ENCODE data around the gene CFAP92.

DNA sequence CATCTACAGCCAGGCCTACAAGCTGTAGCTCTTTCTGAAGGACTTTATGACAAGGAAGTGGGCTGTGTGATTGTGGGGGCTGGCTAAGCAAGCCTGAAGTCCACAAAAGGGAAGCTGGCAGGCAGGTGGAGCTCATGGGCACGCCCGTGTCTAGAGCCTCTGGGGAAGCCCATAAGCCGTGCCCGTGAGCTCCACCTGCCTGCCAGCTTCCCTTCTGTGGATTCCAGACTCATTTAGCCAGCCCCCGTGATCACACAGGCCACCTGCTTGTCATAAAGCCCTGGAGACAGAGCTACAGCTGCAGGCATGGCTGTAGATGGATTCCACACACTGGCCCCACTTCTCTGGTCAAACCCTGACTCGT, 22.5 kb upstream of the CFAP92 start:
- TF ChIP-seq, protein P1, sequence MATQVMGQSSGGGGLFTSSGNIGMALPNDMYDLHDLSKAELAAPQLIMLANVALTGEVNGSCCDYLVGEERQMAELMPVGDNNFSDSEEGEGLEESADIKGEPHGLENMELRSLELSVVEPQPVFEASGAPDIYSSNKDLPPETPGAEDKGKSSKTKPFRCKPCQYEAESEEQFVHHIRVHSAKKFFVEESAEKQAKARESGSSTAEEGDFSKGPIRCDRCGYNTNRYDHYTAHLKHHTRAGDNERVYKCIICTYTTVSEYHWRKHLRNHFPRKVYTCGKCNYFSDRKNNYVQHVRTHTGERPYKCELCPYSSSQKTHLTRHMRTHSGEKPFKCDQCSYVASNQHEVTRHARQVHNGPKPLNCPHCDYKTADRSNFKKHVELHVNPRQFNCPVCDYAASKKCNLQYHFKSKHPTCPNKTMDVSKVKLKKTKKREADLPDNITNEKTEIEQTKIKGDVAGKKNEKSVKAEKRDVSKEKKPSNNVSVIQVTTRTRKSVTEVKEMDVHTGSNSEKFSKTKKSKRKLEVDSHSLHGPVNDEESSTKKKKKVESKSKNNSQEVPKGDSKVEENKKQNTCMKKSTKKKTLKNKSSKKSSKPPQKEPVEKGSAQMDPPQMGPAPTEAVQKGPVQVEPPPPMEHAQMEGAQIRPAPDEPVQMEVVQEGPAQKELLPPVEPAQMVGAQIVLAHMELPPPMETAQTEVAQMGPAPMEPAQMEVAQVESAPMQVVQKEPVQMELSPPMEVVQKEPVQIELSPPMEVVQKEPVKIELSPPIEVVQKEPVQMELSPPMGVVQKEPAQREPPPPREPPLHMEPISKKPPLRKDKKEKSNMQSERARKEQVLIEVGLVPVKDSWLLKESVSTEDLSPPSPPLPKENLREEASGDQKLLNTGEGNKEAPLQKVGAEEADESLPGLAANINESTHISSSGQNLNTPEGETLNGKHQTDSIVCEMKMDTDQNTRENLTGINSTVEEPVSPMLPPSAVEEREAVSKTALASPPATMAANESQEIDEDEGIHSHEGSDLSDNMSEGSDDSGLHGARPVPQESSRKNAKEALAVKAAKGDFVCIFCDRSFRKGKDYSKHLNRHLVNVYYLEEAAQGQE (IDR thresholded peaks at IDR 0.05; ENCODE audit: insufficient read depth in 1 of 2, low read depth in 2 of 2, low read length in 1 of 2): no peak
- TF ChIP-seq, protein P2, sequence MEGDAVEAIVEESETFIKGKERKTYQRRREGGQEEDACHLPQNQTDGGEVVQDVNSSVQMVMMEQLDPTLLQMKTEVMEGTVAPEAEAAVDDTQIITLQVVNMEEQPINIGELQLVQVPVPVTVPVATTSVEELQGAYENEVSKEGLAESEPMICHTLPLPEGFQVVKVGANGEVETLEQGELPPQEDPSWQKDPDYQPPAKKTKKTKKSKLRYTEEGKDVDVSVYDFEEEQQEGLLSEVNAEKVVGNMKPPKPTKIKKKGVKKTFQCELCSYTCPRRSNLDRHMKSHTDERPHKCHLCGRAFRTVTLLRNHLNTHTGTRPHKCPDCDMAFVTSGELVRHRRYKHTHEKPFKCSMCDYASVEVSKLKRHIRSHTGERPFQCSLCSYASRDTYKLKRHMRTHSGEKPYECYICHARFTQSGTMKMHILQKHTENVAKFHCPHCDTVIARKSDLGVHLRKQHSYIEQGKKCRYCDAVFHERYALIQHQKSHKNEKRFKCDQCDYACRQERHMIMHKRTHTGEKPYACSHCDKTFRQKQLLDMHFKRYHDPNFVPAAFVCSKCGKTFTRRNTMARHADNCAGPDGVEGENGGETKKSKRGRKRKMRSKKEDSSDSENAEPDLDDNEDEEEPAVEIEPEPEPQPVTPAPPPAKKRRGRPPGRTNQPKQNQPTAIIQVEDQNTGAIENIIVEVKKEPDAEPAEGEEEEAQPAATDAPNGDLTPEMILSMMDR (IDR thresholded peaks at IDR 0.05): no peak
- TF ChIP-seq SIN3A (IDR thresholded peaks at IDR 0.05; ENCODE audit: borderline replicate concordance, insufficient read depth, low read depth, low read length) (no peak), TCF7L2 (IDR thresholded peaks at IDR 0.05; ENCODE audit: low read depth, low read length) (no peak), POLR2AphosphoS5 (IDR thresholded peaks at IDR 0.05; ENCODE audit: low read depth, low read length) (no peak)

Data from Panc1 (cell line).